ENCODE measurements around the gene KLHL13.

DNA sequence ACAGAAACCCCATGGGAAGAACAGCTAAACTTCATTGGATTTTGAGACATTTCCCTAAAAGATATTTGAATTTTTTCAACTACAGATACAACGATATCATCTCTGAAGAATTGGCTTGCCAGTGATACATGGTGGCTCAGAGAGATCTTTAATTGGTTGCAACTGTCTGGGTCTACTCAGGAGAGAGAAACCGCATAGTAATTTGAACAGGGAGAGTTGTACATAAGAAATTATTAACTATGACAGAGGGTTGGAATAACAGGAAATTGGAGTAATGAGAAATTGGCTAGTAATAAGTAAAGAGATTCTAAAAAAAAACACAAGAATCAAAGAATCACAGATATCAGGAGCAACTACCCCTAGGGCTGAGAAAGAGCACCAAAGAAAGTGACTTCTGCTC, 118.4 kb downstream of the KLHL13 start:
- TF ChIP-seq, protein P1, sequence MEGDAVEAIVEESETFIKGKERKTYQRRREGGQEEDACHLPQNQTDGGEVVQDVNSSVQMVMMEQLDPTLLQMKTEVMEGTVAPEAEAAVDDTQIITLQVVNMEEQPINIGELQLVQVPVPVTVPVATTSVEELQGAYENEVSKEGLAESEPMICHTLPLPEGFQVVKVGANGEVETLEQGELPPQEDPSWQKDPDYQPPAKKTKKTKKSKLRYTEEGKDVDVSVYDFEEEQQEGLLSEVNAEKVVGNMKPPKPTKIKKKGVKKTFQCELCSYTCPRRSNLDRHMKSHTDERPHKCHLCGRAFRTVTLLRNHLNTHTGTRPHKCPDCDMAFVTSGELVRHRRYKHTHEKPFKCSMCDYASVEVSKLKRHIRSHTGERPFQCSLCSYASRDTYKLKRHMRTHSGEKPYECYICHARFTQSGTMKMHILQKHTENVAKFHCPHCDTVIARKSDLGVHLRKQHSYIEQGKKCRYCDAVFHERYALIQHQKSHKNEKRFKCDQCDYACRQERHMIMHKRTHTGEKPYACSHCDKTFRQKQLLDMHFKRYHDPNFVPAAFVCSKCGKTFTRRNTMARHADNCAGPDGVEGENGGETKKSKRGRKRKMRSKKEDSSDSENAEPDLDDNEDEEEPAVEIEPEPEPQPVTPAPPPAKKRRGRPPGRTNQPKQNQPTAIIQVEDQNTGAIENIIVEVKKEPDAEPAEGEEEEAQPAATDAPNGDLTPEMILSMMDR (IDR thresholded peaks at IDR 0.05; ENCODE audit: low read depth, low read length, poor library complexity, severe bottlenecking), result no peak
- no peak for TF ChIP-seq EZH2phosphoT487 (IDR thresholded peaks at IDR 0.05; ENCODE audit: borderline replicate concordance, low read length)

All from DOHH2 (cell line).